GM12875 (cell line): ENCODE data around the gene MAPK8.
"Not testable (repeated sequence)": the region's sequence is repeated elsewhere in the genome, so short reads cannot be mapped to it uniquely, and the experiment has no call there.

Source experiments
- H3K4me3 ChIP-seq: one replicate; pipeline ENCODE4 v1.5.1; 2011; ENCODE audit warnings: low read depth, low read length, control low read depth
- TF ChIP-seq, protein P1 (sequence below): IDR thresholded peaks from 2 replicates; pipeline ENCODE4 v1.5.1; 2011; ENCODE audit warnings: low read depth, mild to moderate bottlenecking, control low read depth, inconsistent platforms, low read length, moderate library complexity, borderline replicate concordance; ENCODE audit not compliant: insufficient read depth

MAPK8 gene

DNA sequence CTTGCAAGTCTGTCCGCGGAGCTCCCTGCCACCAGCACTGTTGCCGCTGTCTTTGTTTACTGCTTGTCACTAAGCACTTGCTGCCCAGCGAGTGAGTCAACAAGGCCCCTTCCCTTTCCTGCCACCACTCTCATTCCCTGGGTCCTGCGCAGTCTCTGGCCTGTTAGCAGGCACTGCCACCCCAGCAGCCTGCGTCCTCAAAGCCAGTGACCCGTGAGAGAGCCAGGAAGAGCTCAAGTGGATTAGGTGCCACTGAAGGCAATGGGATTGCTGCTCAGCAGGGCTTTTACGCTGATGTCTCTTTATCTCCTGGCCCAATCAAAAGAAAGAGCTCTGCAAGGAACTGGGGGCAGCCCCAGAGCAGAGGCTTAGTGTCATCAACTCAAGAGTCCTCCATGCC, 31.8 kb upstream of the MAPK8 start, which contains the start of gene FRMPD2:
TSS of gene FRMPD2 (minus strand) at position 61 of the 400 bp plus-strand sequence. CDS start 129 bp downstream, outside the sequence.
- H3K4me3 ChIP-seq: no peak within 1 kb of the TSS
- TF ChIP-seq, protein P1, sequence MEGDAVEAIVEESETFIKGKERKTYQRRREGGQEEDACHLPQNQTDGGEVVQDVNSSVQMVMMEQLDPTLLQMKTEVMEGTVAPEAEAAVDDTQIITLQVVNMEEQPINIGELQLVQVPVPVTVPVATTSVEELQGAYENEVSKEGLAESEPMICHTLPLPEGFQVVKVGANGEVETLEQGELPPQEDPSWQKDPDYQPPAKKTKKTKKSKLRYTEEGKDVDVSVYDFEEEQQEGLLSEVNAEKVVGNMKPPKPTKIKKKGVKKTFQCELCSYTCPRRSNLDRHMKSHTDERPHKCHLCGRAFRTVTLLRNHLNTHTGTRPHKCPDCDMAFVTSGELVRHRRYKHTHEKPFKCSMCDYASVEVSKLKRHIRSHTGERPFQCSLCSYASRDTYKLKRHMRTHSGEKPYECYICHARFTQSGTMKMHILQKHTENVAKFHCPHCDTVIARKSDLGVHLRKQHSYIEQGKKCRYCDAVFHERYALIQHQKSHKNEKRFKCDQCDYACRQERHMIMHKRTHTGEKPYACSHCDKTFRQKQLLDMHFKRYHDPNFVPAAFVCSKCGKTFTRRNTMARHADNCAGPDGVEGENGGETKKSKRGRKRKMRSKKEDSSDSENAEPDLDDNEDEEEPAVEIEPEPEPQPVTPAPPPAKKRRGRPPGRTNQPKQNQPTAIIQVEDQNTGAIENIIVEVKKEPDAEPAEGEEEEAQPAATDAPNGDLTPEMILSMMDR: no peak

DNA sequence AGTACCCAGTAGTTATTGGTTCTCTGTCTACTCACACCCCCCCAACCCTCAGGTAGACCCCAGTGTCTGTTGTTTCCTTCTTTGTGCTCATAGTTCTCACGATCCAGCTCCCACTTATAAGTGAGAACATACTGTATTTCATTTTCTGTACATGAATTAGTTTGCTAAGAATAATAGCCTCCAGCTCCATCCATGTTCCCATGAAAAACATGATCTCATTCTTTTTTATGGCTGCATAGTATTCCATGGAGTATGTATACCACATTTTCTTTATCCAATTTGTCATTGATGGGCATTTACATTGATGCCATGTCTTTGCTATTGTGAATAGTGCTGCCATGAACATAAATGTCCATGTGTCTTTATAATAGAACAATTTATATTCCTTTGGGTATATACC, 29.4 kb upstream of the MAPK8 start:
- H3K4me3 ChIP-seq: no peak overlapping the region
- TF ChIP-seq, protein P1: no peak

GRCh38 chr10:48279081-48279751, 27.3 kb upstream of the MAPK8 start:
- no peak overlapping the region for H3K4me3 ChIP-seq
- TF ChIP-seq, protein P1: no peak

- H3K4me3 ChIP-seq: not testable (repeated sequence)
Observed at GRCh38 chr10:48281697-48282096, 24.8 kb upstream of the MAPK8 start.

DNA sequence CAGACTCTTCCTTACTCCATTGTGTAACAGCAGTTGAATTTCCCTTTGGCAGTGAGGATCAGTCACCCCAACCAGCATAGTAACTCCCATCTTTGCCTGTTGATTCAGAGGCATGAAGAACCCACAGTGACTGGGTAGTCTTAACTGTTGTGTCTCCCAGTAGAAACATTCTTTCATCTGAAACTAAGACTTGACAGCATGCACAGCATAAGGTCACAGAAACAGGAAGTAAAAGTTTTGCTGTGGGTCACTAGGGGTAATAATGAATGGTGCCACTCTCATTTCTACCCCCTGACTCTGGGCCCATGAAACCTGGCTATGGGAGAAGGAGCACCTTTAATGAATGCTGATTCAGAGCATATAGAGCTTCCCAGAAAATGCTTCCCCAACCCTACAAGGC, 23.6 kb upstream of the MAPK8 start:
- no peak overlapping the region for H3K4me3 ChIP-seq
- TF ChIP-seq, protein P1: no peak

GRCh38 chr10:48284002-48284546, 22.4 kb upstream of the MAPK8 start:
- TF ChIP-seq, protein P1: no peak
- no peak overlapping the region for H3K4me3 ChIP-seq

DNA sequence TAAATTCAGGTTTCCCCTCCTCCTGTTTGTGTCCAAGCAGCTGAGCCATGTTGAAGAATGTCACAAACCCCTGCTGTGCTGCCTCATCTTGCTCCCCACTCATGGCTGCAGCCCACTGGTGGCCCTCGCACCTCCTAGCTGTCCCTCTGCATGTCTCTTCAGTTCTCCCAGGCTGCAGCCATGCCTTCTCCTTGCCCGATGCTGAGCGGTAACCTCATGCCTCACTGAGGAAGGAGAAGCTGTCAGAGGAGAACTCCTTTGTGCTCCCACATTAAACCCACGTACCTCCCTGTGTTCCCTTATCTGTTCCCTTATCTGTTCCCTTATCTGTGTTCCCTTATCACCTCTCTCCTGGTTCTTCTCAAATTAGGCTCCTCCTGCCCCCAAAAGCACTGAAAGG, 21.7 kb upstream of the MAPK8 start:
- TF ChIP-seq, protein P1: no peak
- no peak overlapping the region for H3K4me3 ChIP-seq

GRCh38 chr10:48285710-48286109, 20.8 kb upstream of the MAPK8 start:
- TF ChIP-seq, protein P1: no peak
- H3K4me3 ChIP-seq: no peak overlapping the region
